ENCODE data around the gene CDC26. TPM values are rescaled to one million over a fixed set of nuclear protein-coding genes. Genes with fewer than 3 reads are reported as not detected.
A peak's percentile ranks its signal among the peaks of the same experiment; 100 is the strongest.
"Not testable (repeated sequence)": the region's sequence is repeated elsewhere in the genome, so short reads cannot be mapped to it uniquely, and the experiment has no call there.

CDC26 gene
- total RNA-seq, result 32.1 TPM

DNA sequence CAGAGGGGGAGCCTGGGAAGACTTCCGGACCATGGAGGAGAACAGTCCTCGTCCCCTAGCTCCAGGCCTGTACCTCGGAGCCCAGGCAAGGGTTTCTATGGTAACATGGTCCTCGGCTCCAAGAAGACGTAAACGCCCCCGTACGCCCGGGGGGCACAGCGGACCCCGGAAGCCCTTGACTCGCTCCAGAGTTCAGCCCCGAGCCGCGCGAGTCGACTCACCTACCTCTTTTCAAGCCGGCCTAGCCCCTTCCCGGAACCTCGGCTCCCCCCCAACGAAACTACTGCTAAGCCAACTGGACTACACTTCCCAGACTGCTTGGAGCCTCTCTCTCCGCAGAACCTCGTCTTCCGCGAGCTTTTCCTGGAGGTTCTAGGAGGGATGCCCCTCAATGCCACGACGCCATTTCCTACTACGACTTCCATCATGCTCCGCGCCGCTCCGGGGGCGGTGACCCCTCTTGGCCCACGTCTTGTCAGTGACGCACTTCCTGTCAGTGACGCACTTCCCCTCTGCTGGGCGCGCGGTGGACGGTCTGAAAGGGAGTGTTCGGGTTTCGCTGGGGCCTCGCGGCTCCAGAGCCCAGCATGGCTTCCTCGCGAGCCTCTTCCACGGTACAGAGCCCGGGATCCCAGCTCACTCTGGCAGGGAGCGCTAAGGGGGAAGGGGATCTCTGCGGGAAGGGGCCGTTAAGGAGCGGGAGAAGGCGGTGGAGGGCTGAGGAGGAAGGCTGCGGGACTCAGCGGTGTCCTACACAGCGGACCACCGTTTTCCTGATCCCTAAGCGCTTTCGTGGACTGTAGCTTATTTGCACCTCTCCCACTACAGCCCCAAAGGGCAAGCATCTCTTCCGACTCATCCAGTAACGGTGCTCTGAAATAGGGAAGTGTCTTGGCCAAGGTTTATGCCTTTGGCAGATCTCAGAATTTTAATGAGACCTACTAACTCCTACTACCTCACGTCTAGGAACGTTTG, at the start of gene CDC26, which contains the start of gene PRPF4:
Gene CDC26, minus strand, starts transcription at position 416 of the 975 bp plus-strand sequence. CDS start 3,065 bp downstream, outside the sequence.
Gene PRPF4, plus strand, starts transcription at position 502 of the 975 bp plus-strand sequence. Its CDS starts 86 bp downstream, at position 588.
- DNase-seq, result peak; percentile 99

DNA sequence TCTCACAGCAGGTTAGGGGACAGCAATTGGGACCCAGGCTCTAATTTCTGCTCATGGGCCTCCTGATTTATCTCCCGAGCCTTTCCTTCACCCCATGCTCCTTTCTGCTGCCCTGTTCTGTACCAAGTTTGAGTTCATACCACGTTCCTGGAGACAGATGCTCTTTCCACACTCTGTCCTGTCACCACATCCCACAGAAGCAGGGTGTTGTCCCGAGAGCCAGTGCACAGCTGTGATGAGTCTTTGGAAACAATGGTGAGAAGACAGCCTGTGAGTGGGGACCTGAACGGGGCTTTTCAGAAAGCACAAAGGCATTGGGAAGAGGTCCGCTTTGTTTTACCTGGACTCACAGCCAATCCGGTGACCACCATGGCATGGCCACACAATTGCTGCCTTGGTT, 47.3 kb upstream of the CDC26 start:
- no peak for DNase-seq

DNA sequence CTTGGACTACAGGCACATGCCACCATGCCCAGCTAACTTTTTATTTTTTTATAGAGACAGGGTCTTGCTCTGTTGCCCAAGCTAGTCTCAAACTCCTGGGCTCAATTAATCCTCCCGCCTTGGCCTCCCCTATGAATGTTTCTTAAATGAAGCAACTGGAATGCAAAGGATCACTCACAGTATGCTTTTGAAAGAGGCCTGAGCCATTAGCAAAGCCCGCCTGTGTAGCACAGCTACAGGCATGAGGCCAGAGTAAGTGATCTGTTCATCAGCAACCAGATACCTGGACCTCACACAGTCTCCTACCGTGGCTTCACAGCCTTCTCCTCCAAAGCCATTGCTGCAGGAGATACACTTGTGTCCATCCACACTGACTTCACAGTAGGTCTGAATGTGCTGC, 44.7 kb upstream of the CDC26 start:
- DNase-seq, result no peak

DNA sequence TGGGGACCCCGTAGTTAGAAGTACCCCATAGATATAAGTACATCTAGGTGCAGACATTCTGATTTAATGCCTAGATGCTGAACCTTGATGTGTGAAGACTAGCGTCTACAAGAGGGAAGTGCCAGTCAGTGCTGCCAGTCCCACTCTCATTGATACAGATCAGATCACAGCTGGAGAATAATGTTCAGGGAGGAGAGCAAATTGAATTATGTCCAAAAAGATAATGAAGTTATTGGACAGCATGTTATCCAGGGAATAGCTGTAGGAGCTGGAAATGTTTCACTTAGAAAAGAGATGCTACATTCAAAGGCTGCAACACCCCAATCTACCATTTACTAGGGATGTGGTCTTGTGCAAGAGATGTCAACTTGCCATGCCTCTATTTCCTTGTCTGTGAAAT, 43.7 kb upstream of the CDC26 start:
- DNase-seq, result no peak

DNA sequence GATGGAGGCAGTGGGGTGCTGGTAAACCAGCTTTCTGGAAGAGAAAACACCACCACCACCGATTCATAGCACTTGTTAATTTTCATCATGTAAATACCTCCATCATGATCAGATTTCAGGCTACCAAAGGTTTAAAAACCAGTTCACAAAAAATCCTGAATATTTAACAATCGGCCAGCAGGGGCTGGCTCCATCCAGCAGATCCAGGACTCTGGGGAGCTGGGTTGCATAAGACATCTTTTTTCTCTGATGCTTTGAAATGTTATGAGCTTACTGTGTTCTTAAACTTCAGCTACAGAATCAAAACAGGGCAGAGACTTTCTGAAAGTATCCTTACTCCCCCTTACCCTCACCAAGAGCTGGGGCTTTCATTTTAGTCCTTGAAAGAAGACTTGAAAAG, 42.4 kb upstream of the CDC26 start:
- DNase-seq, result no peak

DNA sequence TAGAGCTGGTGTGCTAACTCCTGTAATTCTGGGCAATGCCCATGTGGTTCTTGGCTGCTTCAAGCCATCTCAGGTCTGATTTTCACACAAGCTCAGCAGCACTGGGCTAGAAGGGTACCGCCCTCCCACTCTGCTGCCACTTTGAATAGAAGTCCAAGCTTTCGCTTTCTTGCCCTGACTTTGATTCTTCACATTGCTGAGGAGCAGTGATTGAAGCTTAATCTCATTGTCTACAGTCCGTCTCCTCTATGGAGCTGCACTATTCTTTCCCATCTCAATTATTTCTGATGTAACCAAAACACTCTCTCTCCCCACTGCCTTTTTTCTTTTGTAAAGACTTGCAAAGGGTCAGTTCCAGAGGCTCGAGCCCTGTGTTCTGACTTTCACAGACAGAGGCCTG, 40.7 kb upstream of the CDC26 start:
- no peak for DNase-seq

DNA sequence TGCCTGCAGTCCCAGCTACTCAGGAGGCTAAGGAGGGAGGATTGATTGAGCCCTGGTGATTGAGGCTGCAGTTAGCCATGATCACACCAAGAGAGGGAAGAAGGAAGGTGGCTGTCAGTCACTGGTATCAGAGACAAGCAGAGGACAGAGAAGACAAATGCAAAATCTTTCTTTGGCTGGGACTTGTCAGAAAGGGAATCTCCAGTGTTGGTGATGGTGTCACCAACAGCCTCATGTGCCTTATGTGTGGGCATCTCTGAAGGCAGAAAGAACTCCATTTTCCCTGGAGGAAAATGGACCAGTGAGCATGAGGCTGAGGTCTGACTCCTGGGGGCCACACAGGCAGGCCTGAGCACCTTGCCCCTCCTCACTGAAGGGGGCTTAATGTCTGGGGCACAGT, 39.9 kb upstream of the CDC26 start:
- no peak for DNase-seq

DNA sequence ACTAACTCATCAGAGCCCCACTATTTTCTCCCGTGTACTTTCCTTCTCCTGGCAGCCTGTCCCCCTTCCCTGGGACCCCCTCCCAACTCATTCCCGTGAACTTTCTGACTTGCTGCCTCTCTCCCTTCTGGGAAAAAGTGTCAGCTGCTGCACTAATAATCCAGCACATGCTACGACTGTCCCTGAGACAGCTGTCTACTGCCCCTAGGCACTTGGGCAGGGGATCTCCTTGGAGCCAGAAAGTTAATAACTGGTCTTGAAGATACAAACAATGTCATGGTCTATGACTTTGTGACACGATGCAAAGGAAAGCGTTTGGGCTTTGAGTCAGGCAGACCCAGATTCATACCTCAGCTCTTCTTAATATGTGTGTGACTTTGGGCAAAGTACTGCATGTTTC, 37.9 kb upstream of the CDC26 start:
- DNase-seq, result peak; percentile 78

DNA sequence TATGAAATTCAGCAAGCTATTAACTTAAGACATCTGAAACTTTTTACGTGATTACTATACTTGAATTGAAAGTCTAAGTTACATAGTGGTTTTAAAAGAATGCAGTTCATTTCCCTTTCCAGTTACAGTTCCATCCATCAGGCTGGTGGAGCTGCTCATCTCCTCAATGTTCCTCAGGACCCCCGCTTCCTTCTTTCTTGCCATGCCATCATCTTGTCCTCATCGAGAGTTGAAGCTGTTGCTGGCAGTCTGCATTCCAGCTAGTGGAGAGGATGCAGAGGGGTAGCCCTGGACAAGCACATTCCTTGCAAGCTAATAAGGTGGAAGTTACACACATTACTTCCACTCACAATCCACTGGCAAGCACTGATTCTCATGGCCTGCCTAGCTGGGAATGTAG, 36.6 kb upstream of the CDC26 start:
- no peak for DNase-seq

DNA sequence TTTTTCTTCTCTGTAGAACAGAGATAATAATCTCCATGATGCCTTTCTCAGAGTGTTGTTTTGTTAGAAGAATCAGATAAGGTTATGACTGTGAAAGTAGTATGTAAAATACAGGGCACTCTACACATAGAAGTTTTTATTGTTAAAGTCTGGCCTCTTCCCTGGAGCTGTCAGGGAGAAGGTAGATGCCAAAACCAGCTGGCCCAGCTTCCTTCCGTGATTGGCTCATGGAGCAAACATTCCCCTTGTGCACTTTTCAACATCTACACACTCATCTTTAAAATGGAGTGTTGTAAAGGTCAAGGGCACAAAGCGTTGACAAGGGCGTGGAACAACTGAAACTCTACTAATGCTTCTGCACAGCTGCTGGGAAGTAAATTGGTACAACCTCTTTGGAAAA, 35.2 kb upstream of the CDC26 start:
- no peak for DNase-seq

DNA sequence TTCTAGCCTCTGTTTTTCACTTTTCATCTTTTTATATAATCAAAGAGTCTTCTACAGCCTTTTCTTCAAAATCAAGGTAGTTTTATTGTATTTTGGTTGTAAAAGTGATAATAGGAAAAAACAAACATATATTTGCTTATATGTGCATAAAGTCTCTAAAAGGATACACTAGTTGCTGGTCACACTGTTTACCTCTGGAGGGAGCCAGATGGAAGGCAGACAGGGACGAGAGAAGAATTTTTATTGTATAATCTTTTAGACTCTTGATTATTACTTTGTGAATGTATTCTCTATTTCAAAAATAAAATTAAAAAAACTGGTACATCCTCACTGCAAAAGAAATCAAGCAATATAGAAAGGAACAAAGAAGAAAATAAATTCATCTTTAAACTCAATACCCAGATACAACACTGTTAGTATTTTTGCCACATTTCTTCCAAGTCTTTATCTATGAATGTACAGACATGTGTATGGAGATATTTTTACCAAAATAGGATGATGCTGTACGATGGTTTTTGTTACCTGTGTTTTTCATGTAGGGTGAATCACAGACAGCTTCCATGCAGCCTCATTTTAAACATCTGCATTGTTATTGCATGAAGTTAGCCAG, 33.9 kb upstream of the CDC26 start:
- DNase-seq, result peak; percentile 68

DNA sequence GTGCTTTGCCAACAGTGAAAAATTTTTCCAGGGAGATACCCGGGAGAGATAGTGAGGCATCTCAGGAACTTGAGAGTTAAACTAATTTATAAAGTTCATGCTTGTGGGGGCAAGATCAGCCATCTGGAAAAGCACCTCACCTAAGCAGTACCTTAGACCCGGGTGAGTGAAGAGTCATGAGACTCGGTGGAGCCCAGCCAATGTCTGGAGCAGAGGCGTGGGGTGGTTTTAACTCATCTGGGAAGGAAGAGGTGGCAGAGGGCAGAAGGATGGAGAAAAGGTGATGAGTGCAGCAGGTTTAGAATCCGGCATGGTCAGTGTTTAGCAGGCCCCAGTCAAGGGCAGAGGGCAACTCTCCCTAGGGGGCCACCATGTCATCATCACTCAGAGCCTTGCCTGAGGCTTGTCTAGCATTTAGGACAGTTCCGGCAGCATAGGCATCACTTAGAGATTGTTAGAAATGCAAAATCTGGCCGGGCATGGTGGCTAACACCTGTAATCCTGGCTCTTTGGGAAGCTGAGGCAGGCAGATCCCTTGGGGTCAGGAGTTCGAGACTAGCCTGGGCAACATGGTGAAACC, 32.1 kb upstream of the CDC26 start:
- DNase-seq, result no peak

DNA sequence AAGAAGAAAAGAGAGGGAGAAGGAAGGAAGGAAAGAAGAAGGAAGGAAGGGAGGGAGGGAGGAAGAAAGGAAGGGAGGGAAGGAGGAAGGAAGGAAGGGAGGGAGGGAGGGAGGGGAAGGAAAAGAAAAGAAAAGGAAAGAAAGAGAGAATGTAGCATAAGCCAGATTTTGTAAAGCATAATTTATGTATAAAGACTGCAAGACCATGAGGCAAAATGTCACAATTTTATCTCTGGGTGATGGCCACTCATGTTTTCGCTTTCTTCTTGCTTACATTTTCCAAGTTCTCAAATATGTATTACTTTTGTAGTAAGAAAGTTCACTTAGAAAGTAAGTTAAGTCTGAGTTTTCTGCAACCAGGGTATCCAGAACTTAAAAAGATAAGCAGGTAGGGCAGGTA, 31.2 kb upstream of the CDC26 start:
- DNase-seq, result no peak

DNA sequence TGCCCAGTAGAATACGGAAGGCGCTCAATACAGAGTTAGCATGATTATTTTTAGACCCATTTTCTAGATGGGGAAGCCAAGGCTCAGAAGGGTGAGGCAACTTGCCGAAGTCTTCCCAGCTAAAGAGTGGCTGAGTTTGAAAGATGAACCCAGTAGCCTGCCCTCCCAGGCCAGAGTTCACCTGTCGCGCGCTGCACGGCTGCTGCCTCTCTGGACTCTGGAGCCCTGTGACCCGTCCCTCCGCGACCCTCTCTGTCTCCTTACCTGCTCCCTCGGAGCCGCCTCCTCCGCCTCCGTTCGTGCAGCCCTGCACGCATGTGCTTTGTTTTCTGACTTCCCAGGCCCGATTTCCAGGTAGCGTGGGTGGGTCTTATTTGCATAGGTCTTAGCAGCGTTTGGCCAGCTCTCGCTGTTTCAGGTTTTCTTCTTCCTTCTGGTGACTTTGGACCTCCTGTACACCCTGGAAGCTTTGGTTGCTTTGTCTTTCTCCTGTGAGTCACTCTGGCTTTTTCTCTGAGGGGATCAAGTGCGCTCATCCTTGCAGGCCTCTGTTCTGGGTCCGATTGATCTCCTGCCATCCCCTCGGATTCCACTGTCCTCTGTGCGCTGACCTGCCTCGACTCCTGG, 27.5 kb upstream of the CDC26 start, which contains the start of gene RNF183:
Gene RNF183, minus strand, starts transcription at position 585 of the 627 bp plus-strand sequence. CDS start 5,192 bp downstream, outside the sequence.
- DNase-seq, result no peak

DNA sequence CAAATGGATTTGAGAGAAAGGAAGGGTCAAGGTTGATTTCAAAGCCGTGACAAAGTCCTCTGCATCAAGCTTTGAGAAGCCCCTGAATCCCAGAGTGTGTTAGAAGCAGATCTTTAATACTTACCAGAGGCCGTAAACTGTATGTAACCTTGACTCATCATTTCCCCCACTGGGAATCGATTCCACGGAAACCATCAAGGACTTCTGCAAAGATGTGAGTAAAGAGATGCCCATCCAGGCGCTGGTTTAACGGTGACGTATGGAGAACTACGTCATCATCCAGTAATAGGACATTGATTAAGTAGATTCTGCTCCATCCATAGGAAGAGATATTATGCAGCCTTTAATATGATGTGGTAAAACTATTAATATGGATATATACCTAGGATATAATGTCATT, 26.2 kb upstream of the CDC26 start:
- no peak for DNase-seq

DNA sequence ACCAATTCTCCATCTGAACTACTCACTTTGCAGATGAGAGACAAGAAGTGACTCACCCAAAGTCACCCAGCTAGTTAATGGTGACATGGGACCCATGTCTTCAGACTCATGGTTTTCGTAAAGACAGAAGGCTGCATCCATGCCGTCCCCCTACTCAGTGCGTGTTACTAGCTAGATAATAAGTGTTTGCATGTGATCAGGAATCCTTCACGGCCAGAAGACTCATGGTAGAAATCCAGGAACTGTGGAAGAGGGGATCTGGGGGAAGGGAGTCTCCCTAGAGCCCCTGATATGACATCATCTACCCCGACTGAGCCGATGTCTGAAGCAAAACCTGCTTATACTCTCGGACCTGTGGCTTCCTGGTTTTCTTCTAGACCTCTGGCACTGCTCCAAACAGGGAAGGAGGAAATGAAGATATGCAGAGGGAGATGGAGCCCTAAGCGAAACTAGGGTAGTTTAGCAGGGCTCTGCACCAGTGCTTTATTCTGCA, 24.5 kb upstream of the CDC26 start:
- DNase-seq, result peak; percentile 58

DNA sequence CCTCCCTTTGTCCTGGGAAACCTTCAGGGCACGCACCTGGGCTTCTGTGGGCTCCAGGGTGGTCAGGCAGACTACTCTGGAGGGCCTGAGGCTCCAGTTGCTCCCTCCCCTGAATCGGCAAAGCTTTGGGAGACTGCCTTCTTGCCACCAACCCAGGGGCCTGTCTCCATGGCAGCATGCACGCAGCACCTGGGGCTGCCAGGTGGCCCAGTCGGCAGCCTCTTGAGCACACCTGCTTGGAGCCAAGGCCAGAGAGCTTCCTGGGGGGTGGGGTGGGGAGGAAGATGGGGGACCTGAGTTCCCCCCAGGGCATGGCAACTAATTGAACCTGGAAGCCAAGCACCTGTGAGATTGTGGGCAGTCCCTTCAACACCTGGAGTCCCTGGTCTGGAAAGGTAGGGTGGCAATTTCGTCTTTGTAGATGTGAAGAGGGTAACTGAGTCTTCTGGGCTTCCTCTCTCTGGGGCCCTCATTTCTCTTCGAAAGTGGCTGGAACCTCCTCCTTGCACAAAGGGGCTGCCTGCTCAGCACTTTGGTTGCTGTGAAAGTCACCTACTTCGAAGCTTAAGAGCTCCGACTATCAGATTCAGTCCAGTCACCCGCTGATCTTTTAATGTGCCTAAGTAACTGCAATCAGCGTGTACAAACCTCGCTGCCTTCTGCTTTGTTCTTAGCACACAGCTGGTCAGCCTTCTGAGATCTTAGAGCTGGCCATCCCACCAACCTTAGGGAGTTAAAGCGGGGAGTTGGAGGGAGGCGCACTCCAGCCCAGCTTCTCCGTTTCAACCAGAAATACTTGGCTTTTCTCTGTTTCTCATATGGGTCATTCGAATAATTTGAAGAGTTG, 23.8 kb upstream of the CDC26 start:
- DNase-seq, result no peak

DNA sequence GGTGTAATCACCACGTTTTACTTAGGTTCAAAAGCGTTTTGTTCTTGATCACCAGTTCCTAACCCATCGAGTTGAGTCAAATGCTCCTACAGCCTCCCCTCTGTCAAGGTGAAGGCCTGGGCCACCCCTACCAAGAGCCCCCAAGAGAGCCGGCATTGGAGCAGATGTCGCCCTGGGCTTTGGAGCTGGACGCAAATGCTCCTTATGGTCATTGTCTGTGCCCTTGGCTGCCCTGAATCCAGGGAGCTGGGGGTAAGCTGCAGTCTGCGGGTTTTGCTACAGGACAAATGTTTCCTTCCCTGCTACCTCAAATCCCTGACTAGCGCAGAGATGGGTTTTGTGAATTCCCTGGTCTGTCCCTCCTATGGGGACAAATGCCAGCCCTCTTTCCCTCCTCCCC, 22.9 kb upstream of the CDC26 start:
- no peak for DNase-seq

DNA sequence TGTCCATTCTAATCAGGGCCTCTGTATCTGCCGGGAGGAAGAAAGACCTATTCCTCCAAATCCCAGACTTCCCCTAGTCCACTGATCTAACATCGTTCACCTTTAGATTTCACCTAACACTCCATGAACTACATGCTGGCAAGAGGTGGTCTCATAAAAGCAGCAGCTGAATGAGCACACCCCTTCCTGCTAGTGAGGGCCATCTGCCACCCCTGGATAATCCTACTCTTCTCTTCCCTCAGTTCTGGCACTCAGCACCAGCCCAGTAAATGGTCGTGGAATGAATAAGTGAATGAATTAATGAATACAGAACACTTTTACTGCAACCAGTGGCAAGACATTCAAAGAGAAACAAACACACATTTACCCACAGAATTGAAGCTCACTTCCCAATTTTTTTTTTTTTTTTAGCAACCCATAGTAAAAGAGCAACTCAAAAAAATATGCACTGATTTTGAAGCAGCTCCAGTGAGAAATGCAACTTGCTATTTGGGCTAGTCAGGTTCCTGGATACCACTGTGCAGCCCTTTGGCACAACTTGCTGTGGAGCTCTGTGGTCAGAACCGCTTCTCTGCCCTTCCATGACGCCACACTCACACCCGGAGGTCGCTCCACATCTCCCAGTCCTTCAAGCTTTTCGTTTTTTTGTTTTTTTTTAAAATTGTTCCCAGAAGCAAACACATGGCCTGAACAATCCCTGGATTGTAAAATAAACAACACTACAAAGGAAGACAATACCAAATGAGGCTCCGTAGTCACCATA, 21.6 kb upstream of the CDC26 start:
- DNase-seq, result no peak

DNA sequence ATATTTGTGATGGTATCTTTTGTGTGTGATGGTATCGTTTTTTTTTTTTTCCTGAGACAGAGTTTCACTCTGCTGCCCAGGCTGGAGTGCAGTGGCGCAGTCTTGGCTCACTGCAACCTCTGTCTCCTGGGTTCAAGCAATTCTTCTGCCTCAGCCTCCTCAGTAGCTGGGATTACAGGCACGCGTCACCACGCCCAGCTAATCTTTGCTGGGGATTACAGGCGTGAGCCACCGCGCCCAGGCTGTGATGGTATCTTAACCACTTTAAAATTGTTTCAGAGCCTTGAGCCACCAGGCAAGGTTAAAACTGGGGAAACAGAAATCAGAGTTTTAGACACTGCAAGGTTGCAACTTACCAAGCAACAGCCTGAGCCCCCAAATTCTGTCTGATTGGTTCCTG, 20.9 kb upstream of the CDC26 start:
- DNase-seq, result not testable (repeated sequence)

Data from tongue (tissue), 2 donors.